HG03139 (cell line): ENCODE measurements around the gene KCTD20.

ENCODE experiments used
- ATAC-seq: cut with Tn5 transposase; IDR thresholded peaks from one replicate; pipeline ENCODE4 v1.9.1; 2021; ENCODE audit not compliant: unreplicated experiment

KCTD20 gene

GRCh38 chr6:36525346-36525745 is 82.5 kb downstream of the KCTD20 start:
- ATAC-seq: no peak

DNA sequence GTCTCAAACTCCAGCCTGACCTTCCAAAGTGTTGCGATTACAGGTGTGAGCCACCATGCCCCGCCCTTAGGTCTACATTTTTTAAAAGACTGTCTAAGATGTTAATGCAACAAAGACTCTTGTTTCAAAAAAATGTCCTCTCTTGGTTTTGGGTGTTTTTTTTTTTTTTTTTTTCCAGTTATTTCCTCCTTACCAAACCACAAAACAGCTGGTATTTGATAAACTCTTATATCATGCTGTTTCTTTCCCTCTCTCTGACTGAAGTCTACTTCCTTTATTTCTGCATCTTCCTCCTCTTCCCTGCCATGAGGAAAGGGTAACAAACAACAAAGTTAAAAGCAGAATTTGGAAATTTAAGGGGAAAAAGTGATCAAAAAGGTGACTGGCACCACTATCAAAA is 83.3 kb downstream of the KCTD20 start:
- no peak for ATAC-seq

- no peak for ATAC-seq
Observed at GRCh38 chr6:36533321-36533720, 90.5 kb downstream of the KCTD20 start.

DNA sequence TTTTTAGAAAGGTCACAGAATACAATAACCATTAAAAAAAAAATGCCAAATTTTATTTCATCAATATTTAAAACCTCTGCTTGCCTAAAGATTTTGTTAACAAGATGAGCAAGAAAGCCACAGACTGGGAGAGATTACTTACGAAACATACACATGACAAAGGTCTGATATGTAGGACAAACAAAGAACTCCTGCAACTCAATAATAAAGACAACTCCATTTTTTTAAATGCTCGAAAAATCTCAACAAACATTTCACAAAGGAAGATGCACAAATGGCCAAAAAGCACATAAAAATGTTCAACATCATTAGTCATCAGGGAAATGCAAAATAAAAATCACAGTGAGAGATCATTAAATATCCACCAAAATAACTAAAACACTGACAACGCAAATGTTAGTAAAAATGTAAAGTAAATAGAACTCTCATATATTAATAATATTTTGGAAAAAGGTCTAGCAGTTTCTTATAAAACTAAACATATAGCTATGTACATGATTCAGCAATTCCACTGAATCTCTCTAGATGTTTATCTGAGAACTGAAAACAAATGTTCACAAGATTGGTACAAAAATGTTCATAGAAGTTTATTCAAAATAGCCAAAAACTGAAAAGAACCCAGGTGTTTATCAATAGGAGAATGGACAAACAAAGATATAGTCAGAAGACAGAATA is 94.2 kb downstream of the KCTD20 start:
- ATAC-seq: no peak

DNA sequence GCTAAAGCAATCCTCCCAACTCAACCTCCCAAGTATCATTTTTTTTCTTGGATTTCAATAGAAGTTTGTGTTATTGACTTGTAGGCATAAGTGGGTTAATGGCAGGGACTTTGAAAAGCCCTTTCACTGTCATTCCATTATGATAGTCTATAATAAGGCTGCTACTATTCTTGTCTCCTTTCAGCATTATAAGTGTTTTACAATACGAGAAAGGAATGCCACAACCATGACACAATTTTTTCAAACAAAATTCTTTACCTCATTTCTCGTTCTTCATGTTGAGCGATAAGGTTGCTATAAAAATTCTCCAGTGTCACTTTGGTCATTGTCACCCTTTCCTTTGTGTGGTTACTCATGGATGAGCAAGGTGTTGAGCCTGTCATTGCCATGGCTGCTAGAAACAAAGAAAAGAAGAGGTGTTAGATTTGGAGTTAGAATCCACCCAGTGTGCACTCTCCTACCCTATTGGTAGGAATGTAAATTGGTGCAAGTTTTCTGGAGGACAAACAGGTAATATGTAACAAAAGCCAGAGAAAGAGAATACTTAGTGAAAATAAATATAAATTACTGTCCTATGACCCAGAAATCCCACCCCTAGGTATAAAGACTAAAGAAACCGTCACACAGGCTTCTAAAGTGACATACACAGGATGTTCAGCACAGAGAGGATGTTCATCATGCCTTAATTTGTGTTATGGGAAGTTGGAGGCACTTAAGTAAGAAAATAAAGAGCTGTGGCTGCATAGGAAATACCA is 97.2 kb downstream of the KCTD20 start:
- no peak for ATAC-seq
